Endodermal cell (in vitro differentiated cells): ENCODE results near the gene CAMSAP3. TPM values are rescaled to one million over a fixed set of nuclear protein-coding genes. Genes with fewer than 3 reads are reported as not detected.
"Not testable (repeated sequence)": the region's sequence is repeated elsewhere in the genome, so short reads cannot be mapped to it uniquely, and the experiment has no call there.

Source experiments
- DNase-seq: peaks from one replicate; pipeline ENCODE4 v3.0.0-alpha.2; 2017
- H3K27ac ChIP-seq: 2 replicates; pipeline ENCODE4 v1.5.1; 2013; ENCODE audit warnings: mild to moderate bottlenecking, low read depth, low read length, moderate library complexity
- H3K27me3 ChIP-seq: 2 replicates; pipeline ENCODE4 v1.6.1; 2013; ENCODE audit warnings: mild to moderate bottlenecking, low read length, moderate library complexity; ENCODE audit not compliant: insufficient read depth, control insufficient read depth, poor library complexity, severe bottlenecking
- H3K36me3 ChIP-seq: 2 replicates; pipeline ENCODE4 v1.7.0; 2013; ENCODE audit warnings: mild to moderate bottlenecking, low read length, moderate library complexity; ENCODE audit not compliant: control insufficient read depth, insufficient read depth
- H3K4me1 ChIP-seq: one replicate; pipeline ENCODE4 v1.7.0; 2013; ENCODE audit warnings: low read length; ENCODE audit not compliant: control insufficient read depth, insufficient read depth
- H3K4me3 ChIP-seq: 2 replicates; pipeline ENCODE4 v1.5.1; 2013; ENCODE audit warnings: mild to moderate bottlenecking, low read length, moderate library complexity
- H3K9ac ChIP-seq: 2 replicates; pipeline ENCODE4 v1.6.1; 2013; ENCODE audit warnings: mild to moderate bottlenecking, low read length, moderate library complexity; ENCODE audit not compliant: poor library complexity, severe bottlenecking; ENCODE audit errors: extremely low read depth
- H3K9me3 ChIP-seq: 2 replicates; pipeline ENCODE4 v1.6.1; 2013; ENCODE audit warnings: mild to moderate bottlenecking, low read length, moderate library complexity; ENCODE audit not compliant: control insufficient read depth
- H3K27ac Mint-ChIP-seq: 2 replicates; pipeline ENCODE4 v1.8.0; 2020; ENCODE audit warnings: mixed read lengths
- H3K27me3 Mint-ChIP-seq: 2 replicates; pipeline ENCODE4 v1.8.0; 2021; ENCODE audit warnings: mild to moderate bottlenecking, mixed read lengths; ENCODE audit not compliant: insufficient read depth
- H3K36me3 Mint-ChIP-seq: 2 replicates; pipeline ENCODE4 v1.8.0; 2020; ENCODE audit warnings: low read depth, mixed read lengths
- H3K4me1 Mint-ChIP-seq: 2 replicates; pipeline ENCODE4 v1.8.0; 2020; ENCODE audit warnings: mixed read lengths
- H3K4me3 Mint-ChIP-seq: 2 replicates; pipeline ENCODE4 v1.8.0; 2020; ENCODE audit warnings: mild to moderate bottlenecking, moderate library complexity, mixed read lengths
- H3K9me3 Mint-ChIP-seq: 2 replicates; pipeline ENCODE4 v1.8.0; 2020; ENCODE audit warnings: mild to moderate bottlenecking, mixed read lengths
- WGBS, 2 experiments: methylation state at CpG; one replicate each; pipeline versions ENCODE4 v1.1.5 to v1.1.7; 2013; ENCODE audit warnings: missing lambda C conversion rate in 2 of 2, mixed read lengths in 1 of 2; ENCODE audit not compliant: insufficient coverage in 1 of 2, insufficient read length in 1 of 2; 5-methylcytosine and 5-hydroxymethylcytosine counted together
- total RNA-seq, 2 donors: library from RNA; stranded (reverse); fragmentation: NEBNext Ultra II Directional in 1 of 2; extraction: Animal tissue kit (Norgen Biotek cat#: 25700) in 1 of 2; gene quantifications; 2 replicates in 1 of 2; 3 replicates in 1 of 2; pipeline ENCODE4 v1.2.1, GENCODE V29; 2021
- TF ChIP-seq, protein P1 (sequence below): fragments of 200-600 bp; sonication (generic); conservative IDR thresholded peaks from 2 replicates; pipeline ENCODE4 v1.5.0; 2021; ENCODE audit warnings: antibody characterized with exemption, mild to moderate bottlenecking

Gene CAMSAP3
- total RNA-seq, 2 donors from 2014 or later: 65.5 to 76.8 TPM

- Mint-ChIP-seq H3K36me3 (peaks cover 32% of the 10 kb centered on the region), H3K9me3 (peaks cover 2% of the 10 kb centered on the region), H3K4me3 (no peak overlapping the region), H3K4me1 (peaks cover 8% of the 10 kb centered on the region), H3K27me3 (no peaks in the 10 kb centered on the region), H3K27ac (no peak overlapping the region)
- TF ChIP-seq, protein P1, sequence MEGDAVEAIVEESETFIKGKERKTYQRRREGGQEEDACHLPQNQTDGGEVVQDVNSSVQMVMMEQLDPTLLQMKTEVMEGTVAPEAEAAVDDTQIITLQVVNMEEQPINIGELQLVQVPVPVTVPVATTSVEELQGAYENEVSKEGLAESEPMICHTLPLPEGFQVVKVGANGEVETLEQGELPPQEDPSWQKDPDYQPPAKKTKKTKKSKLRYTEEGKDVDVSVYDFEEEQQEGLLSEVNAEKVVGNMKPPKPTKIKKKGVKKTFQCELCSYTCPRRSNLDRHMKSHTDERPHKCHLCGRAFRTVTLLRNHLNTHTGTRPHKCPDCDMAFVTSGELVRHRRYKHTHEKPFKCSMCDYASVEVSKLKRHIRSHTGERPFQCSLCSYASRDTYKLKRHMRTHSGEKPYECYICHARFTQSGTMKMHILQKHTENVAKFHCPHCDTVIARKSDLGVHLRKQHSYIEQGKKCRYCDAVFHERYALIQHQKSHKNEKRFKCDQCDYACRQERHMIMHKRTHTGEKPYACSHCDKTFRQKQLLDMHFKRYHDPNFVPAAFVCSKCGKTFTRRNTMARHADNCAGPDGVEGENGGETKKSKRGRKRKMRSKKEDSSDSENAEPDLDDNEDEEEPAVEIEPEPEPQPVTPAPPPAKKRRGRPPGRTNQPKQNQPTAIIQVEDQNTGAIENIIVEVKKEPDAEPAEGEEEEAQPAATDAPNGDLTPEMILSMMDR: no peak
- Histone ChIP-seq H3K9ac (no peak overlapping the region), H3K36me3 (peaks cover 18% of the 10 kb centered on the region), H3K4me3 (no peak overlapping the region), H3K9me3 (no peaks in the 10 kb centered on the region), H3K27me3 (no peaks in the 10 kb centered on the region), H3K27ac (no peak overlapping the region), H3K4me1 (no peaks in the 10 kb centered on the region)
- no peak for DNase-seq
- WGBS, 2 experiments: 92 to 97% methylated on average over 10 to 27 of the region's 27 CpGs
Observed at GRCh38 chr19:7642295-7643030, 46.8 kb downstream of the CAMSAP3 start.

- WGBS, 2 experiments: 92% methylated on average over 8 of the region's 8 CpGs; no CpG with 5 or more reads in 1 of the 2 experiments
- H3K4me1 Mint-ChIP-seq: peaks cover 8% of the 10 kb centered on the region
- H3K27me3 Mint-ChIP-seq: no peaks in the 10 kb centered on the region
- no peak for DNase-seq
- Histone ChIP-seq H3K27ac (no peak overlapping the region), H3K27me3 (no peaks in the 10 kb centered on the region), H3K4me1 (no peaks in the 10 kb centered on the region), H3K4me3 (no peak overlapping the region), H3K36me3 (peaks cover 18% of the 10 kb centered on the region), H3K9me3 (no peaks in the 10 kb centered on the region), H3K9ac (no peak overlapping the region)
- TF ChIP-seq, protein P1: no peak
- peaks cover 38% of the 10 kb centered on the region for H3K36me3 Mint-ChIP-seq
- H3K4me3 Mint-ChIP-seq: no peak overlapping the region
- no peak overlapping the region for H3K27ac Mint-ChIP-seq
- H3K9me3 Mint-ChIP-seq: peaks cover 2% of the 10 kb centered on the region
Observed at GRCh38 chr19:7643031-7643415, 47.4 kb downstream of the CAMSAP3 start.

GRCh38 chr19:7643629-7644549, 48.2 kb downstream of the CAMSAP3 start:
- H3K27me3 ChIP-seq, H3K27me3 Mint-ChIP-seq, H3K4me1 Mint-ChIP-seq, H3K4me1 ChIP-seq, H3K9me3 ChIP-seq, H3K4me3 ChIP-seq, H3K9ac ChIP-seq, H3K9me3 Mint-ChIP-seq, H3K27ac Mint-ChIP-seq, H3K4me3 Mint-ChIP-seq, H3K27ac ChIP-seq: not testable (repeated sequence)
- DNase-seq: peak; percentile 88
- H3K36me3 ChIP-seq: peaks cover 18% of the 10 kb centered on the region
- peaks cover 43% of the 10 kb centered on the region for H3K36me3 Mint-ChIP-seq
- 64 to 75% methylated on average over 6 to 10 of the region's 10 CpGs for WGBS, 2 experiments
